GM23338 (cell line): ENCODE results near the gene MASP2. TPM values are rescaled to one million over a fixed set of nuclear protein-coding genes. Genes with fewer than 3 reads are reported as not detected.

ENCODE experiments used
- ATAC-seq: fragments of 200-7000 bp; cut with Tn5 transposase; 3 replicates; pipeline ENCODE4 v1.9.1; 2020
- DNase-seq: peaks from one replicate; pipeline ENCODE4 v3.0.0-alpha.2; 2015; ENCODE audit warnings: low spot score
- H2AFZ ChIP-seq: fragments of 200-600 bp; sonication (generic); 2 replicates; pipeline ENCODE4 v1.8.0; 2016; ENCODE audit warnings: antibody characterized with exemption, mild to moderate bottlenecking, moderate library complexity
- H3F3A ChIP-seq: fragments of 200-600 bp; sonication (generic); replicated peaks from 2 replicates; pipeline ENCODE4 v1.8.0; 2017; ENCODE audit warnings: antibody characterized with exemption, mixed run types, low read depth
- H3K27ac ChIP-seq: fragments of 200-600 bp; sonication (generic); 2 replicates; pipeline ENCODE4 v1.6.1; 2016; ENCODE audit warnings: low read depth
- H3K27me3 ChIP-seq: fragments of 200-600 bp; sonication (generic); 2 replicates; pipeline ENCODE4 v1.8.0; 2016; ENCODE audit warnings: mild to moderate bottlenecking, mixed run types, moderate library complexity; ENCODE audit not compliant: insufficient read depth
- H3K36me3 ChIP-seq: fragments of 200-600 bp; sonication (generic); 2 replicates; pipeline ENCODE4 v1.8.0; 2016; ENCODE audit warnings: mild to moderate bottlenecking; ENCODE audit not compliant: insufficient read depth
- H3K4me1 ChIP-seq: fragments of 200-600 bp; sonication (generic); 2 replicates; pipeline ENCODE4 v1.8.0; 2016; ENCODE audit warnings: mild to moderate bottlenecking, moderate library complexity; ENCODE audit not compliant: insufficient read depth
- H3K4me2 ChIP-seq: fragments of 200-600 bp; sonication (generic); 2 replicates; pipeline ENCODE4 v1.7.1; 2017; ENCODE audit warnings: mixed run types
- H3K4me3 ChIP-seq: fragments of 200-600 bp; sonication (generic); 2 replicates; pipeline ENCODE4 v1.6.1; 2016; ENCODE audit warnings: mixed run types
- H3K79me2 ChIP-seq: fragments of 200-600 bp; sonication (generic); replicated peaks from 2 replicates; pipeline ENCODE4 v1.8.0; 2017; ENCODE audit warnings: mild to moderate bottlenecking; ENCODE audit not compliant: insufficient read depth
- H3K9me2 ChIP-seq: fragments of 200-600 bp; sonication (generic); 2 replicates; pipeline ENCODE4 v1.8.0; 2017; ENCODE audit not compliant: insufficient read depth
- H4K20me1 ChIP-seq: fragments of 200-600 bp; sonication (generic); replicated peaks from 2 replicates; pipeline ENCODE4 v1.8.0; 2017; ENCODE audit warnings: mild to moderate bottlenecking; ENCODE audit not compliant: insufficient read depth
- H3K27ac Mint-ChIP-seq: 2 replicates; pipeline ENCODE4 v1.8.0; 2020; ENCODE audit warnings: inconsistent platforms, mild to moderate bottlenecking, moderate library complexity, mixed read lengths
- H3K27me3 Mint-ChIP-seq: 3 replicates; pipeline ENCODE4 v1.8.0; 2022; ENCODE audit warnings: low read depth, mild to moderate bottlenecking, moderate library complexity, mixed read lengths, inconsistent platforms; ENCODE audit not compliant: insufficient read depth, poor library complexity
- H3K36me3 Mint-ChIP-seq: 3 replicates; pipeline ENCODE4 v1.8.0; 2021; ENCODE audit warnings: low read depth, mild to moderate bottlenecking, inconsistent platforms, moderate library complexity, mixed read lengths
- H3K4me1 Mint-ChIP-seq: 3 replicates; pipeline ENCODE4 v1.8.0; 2020; ENCODE audit warnings: mild to moderate bottlenecking, inconsistent platforms, mixed read lengths
- H3K4me3 Mint-ChIP-seq: 3 replicates; pipeline ENCODE4 v1.8.0; 2021; ENCODE audit warnings: moderate library complexity, mild to moderate bottlenecking, inconsistent platforms, mixed read lengths
- H3K9me3 Mint-ChIP-seq: 3 replicates; pipeline ENCODE4 v1.8.0; 2020; ENCODE audit warnings: moderate library complexity, mild to moderate bottlenecking, inconsistent platforms, mixed read lengths
- CREB1 ChIP-seq: fragments of 250-450 bp; sonication (Bioruptor Pico); IDR thresholded peaks from 2 replicates; pipeline ENCODE4 v1.5.0; 2020; ENCODE audit warnings: low read depth, mild to moderate bottlenecking, moderate library complexity
- ETS1 ChIP-seq: IDR thresholded peaks from 2 replicates; pipeline ENCODE4 v1.6.1; 2016; ENCODE audit warnings: antibody characterized with exemption
- EZH2 ChIP-seq: fragments of 200-600 bp; sonication (generic); IDR thresholded peaks from one replicate; pipeline ENCODE4 v1.8.0; 2017; ENCODE audit warnings: antibody characterized with exemption, mild to moderate bottlenecking, low read depth; ENCODE audit not compliant: unreplicated experiment
- EZH2phosphoT487 ChIP-seq: fragments of 200-600 bp; sonication (generic); IDR thresholded peaks from one replicate; pipeline ENCODE4 v1.8.1; 2018; ENCODE audit warnings: antibody characterized with exemption; ENCODE audit not compliant: unreplicated experiment
- JUNB ChIP-seq: IDR thresholded peaks from one replicate; pipeline ENCODE4 v1.6.1; 2016; ENCODE audit warnings: antibody characterized with exemption; ENCODE audit not compliant: unreplicated experiment
- NANOG ChIP-seq: IDR thresholded peaks from 2 replicates; pipeline ENCODE4 v1.6.1; 2016; ENCODE audit warnings: antibody characterized with exemption, borderline replicate concordance
- POLR2AphosphoS5 ChIP-seq: IDR thresholded peaks from 2 replicates; pipeline ENCODE4 v1.6.1; 2016; ENCODE audit warnings: antibody characterized with exemption, low read depth
- REST ChIP-seq: IDR thresholded peaks from one replicate; pipeline ENCODE4 v1.6.1; 2018; ENCODE audit warnings: antibody characterized with exemption; ENCODE audit not compliant: unreplicated experiment
- STAT1 ChIP-seq: IDR thresholded peaks from one replicate; pipeline ENCODE4 v1.6.1; 2016; ENCODE audit warnings: antibody characterized with exemption; ENCODE audit not compliant: unreplicated experiment
- ZNF114 ChIP-seq: fragments of 250-450 bp; sonication (Bioruptor Pico); IDR thresholded peaks from 2 replicates; pipeline ENCODE4 v1.5.0; 2020; ENCODE audit warnings: mild to moderate bottlenecking, moderate library complexity
- ZNF331 ChIP-seq: fragments of 250-450 bp; sonication (Bioruptor Pico); IDR thresholded peaks from 2 replicates; pipeline ENCODE4 v1.5.0; 2020; ENCODE audit warnings: low read depth, mild to moderate bottlenecking, moderate library complexity
- polyA plus RNA-seq: library from polyadenylated mRNA; unstranded; fragments of >200 nt; fragmentation: Nextera tagmentation; extraction: Ambion mirVana; gene quantifications from 2 replicates; pipeline ENCODE4 v1.2.1, GENCODE V29; 2016
- total RNA-seq: library from RNA; depleted of rRNA; stranded (reverse); fragments of >200 nt; shearing (Covaris generic); gene quantifications from 2 replicates; pipeline ENCODE4 v1.2.3, GENCODE V29; 2014
- TF ChIP-seq, protein P1 (sequence below): fragments of 250-450 bp; sonication (Bioruptor Pico); IDR thresholded peaks from 2 replicates; pipeline ENCODE4 v1.5.0; 2020; ENCODE audit warnings: mild to moderate bottlenecking, moderate library complexity

MASP2 gene
- total and polyA plus RNA-seq, 2 experiments from 2014 or later, result 0.71 to 1.5 TPM

GRCh38 chr1:11061652-11062365 lies 14.8 kb upstream of the MASP2 start (continued):
- TF ChIP-seq CREB1 (CRISPR knock-in tag) (no peak), NANOG (no peak)

DNA sequence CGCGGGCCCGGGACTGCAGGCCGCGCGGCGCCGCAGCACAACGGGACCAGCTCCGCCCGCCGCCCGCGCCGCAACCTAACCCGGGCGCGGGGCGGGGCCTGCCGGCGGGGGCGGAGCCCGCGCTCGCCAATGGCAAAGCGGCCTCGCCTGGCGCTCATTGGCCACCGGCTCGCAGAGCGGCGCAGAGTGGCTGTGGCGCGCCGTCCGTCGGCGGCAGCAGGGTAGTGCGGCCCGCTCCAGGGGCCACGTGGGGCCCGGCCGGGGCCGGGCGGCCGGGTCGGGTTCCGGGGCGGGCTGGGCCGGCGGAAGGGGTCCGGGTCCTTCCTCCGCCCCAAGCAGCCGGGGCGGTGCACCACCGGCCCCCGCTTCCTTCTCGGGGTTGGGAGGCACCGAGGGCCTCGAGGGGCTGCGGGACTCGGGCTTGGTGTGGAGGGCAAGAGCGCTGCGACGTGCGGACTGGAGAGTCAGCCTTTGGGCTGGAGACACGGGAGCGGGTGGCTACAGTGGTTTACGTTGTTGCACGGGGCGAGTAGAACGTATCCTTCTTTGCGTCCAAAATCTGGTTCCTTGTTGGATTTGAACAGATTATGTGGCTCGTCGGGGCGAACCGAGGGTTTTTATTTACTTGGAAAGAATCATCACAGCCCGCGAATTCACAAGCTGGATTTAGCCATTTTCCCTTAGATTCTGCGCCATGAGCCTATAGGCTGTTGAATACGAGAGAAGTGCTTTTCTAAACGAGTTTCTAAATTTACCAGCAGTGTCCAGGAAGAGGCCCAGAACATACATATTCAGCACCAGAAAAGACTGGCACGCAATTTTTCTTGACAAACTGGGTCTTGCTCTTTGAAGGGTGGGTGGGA lies 13.2 kb upstream of the MASP2 start, which contains the start of gene SRM:
SRM (minus strand) TSS at position 51 of the 863 bp plus-strand sequence. CDS start 75 bp downstream, outside the sequence.
- Histone ChIP-seq H3F3A (peaks cover 43% of the 10 kb centered on the region; the same call in 1 of the 2 replicates), H3K36me3 (peaks cover 8% of the 10 kb centered on the region), H3K4me2 (peak within 1 kb of the TSS; percentile 97), H3K4me3 (peak within 1 kb of the TSS; percentile 92), H3K27me3 (no peaks in the 10 kb centered on the region), H3K4me1 (peaks cover 9% of the 10 kb centered on the region; the same call in 1 of the 2 replicates), H2AFZ (peak within 1 kb of the TSS; percentile 94), H3K79me2 (peaks cover 27% of the 10 kb centered on the region), H4K20me1 (peaks cover 3% of the 10 kb centered on the region), H3K9me2 (no peaks in the 10 kb centered on the region), H3K27ac (peak within 1 kb of the TSS; percentile 84)
- ATAC-seq, result peak; percentile 93
- peak within 1 kb of the TSS; percentile 97 for H3K27ac Mint-ChIP-seq
- peaks cover 58% of the 10 kb centered on the region for H3K36me3 Mint-ChIP-seq
- no peaks in the 10 kb centered on the region; the same call in 2 of the 3 replicates for H3K9me3 Mint-ChIP-seq
- H3K27me3 Mint-ChIP-seq, result peaks cover 10% of the 10 kb centered on the region
- DNase-seq, result peak; percentile 91
- H3K4me1 Mint-ChIP-seq, result peaks cover 15% of the 10 kb centered on the region
- peak within 1 kb of the TSS; percentile 99 for H3K4me3 Mint-ChIP-seq
- no peak for TF ChIP-seq ZNF331 (CRISPR knock-in tag)
- TF ChIP-seq EZH2phosphoT487, result no peak
- TF ChIP-seq POLR2AphosphoS5, result peak; percentile 69; the same call in 1 of the 2 replicates
- TF ChIP-seq STAT1, result no peak
- TF ChIP-seq ETS1, result no peak
- no peak for TF ChIP-seq EZH2
- TF ChIP-seq JUNB, result no peak
- TF ChIP-seq CREB1 (CRISPR knock-in tag), result peak; percentile 51; the same call in 1 of the 2 replicates
- no peak for TF ChIP-seq ZNF114
- TF ChIP-seq, protein P1, sequence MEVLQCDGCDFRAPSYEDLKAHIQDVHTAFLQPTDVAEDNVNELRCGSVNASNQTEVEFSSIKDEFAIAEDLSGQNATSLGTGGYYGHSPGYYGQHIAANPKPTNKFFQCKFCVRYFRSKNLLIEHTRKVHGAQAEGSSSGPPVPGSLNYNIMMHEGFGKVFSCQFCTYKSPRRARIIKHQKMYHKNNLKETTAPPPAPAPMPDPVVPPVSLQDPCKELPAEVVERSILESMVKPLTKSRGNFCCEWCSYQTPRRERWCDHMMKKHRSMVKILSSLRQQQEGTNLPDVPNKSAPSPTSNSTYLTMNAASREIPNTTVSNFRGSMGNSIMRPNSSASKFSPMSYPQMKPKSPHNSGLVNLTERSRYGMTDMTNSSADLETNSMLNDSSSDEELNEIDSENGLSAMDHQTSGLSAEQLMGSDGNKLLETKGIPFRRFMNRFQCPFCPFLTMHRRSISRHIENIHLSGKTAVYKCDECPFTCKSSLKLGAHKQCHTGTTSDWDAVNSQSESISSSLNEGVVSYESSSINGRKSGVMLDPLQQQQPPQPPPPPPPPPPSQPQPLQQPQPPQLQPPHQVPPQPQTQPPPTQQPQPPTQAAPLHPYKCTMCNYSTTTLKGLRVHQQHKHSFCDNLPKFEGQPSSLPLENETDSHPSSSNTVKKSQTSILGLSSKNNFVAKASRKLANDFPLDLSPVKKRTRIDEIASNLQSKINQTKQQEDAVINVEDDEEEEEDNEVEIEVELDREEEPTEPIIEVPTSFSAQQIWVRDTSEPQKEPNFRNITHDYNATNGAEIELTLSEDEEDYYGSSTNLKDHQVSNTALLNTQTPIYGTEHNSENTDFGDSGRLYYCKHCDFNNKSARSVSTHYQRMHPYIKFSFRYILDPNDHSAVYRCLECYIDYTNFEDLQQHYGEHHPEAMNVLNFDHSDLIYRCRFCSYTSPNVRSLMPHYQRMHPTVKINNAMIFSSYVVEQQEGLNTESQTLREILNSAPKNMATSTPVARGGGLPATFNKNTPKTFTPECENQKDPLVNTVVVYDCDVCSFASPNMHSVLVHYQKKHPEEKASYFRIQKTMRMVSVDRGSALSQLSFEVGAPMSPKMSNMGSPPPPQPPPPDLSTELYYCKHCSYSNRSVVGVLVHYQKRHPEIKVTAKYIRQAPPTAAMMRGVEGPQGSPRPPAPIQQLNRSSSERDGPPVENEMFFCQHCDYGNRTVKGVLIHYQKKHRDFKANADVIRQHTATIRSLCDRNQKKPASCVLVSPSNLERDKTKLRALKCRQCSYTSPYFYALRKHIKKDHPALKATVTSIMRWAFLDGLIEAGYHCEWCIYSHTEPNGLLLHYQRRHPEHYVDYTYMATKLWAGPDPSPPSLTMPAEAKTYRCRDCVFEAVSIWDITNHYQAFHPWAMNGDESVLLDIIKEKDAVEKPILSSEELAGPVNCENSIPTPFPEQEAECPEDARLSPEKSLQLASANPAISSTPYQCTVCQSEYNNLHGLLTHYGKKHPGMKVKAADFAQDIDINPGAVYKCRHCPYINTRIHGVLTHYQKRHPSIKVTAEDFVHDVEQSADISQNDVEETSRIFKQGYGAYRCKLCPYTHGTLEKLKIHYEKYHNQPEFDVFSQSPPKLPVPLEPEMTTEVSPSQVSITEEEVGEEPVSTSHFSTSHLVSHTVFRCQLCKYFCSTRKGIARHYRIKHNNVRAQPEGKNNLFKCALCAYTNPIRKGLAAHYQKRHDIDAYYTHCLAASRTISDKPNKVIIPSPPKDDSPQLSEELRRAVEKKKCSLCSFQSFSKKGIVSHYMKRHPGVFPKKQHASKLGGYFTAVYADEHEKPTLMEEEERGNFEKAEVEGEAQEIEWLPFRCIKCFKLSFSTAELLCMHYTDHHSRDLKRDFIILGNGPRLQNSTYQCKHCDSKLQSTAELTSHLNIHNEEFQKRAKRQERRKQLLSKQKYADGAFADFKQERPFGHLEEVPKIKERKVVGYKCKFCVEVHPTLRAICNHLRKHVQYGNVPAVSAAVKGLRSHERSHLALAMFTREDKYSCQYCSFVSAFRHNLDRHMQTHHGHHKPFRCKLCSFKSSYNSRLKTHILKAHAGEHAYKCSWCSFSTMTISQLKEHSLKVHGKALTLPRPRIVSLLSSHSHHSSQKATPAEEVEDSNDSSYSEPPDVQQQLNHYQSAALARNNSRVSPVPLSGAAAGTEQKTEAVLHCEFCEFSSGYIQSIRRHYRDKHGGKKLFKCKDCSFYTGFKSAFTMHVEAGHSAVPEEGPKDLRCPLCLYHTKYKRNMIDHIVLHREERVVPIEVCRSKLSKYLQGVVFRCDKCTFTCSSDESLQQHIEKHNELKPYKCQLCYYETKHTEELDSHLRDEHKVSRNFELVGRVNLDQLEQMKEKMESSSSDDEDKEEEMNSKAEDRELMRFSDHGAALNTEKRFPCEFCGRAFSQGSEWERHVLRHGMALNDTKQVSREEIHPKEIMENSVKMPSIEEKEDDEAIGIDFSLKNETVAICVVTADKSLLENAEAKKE (CRISPR knock-in tag), result no peak
- no peak for TF ChIP-seq REST
